HEK293 (cell line): ENCODE measurements around the gene MAGI1.

Source experiments
- BCL11B ChIP-seq: fragments of 450-650 bp; formaldehyde crosslinking; IDR thresholded peaks from 2 replicates; pipeline ENCODE4 v1.5.1; 2016; ENCODE audit warnings: low read depth, missing biosample characterization, missing genetic modification characterization
- OSR2 ChIP-seq: fragments of 450-650 bp; formaldehyde crosslinking; IDR thresholded peaks from 2 replicates; pipeline ENCODE4 v1.5.1; 2016; ENCODE audit warnings: missing biosample characterization, missing genetic modification characterization
- ZBTB8A ChIP-seq: fragments of 450-650 bp; formaldehyde crosslinking; IDR thresholded peaks from 2 replicates; pipeline ENCODE4 v1.5.1; 2016; ENCODE audit warnings: missing biosample characterization, missing genetic modification characterization
- TF ChIP-seq, protein P1 (sequence below): fragments of 450-650 bp; formaldehyde crosslinking; IDR thresholded peaks from 2 replicates; pipeline ENCODE4 v1.5.1; 2016; ENCODE audit warnings: missing biosample characterization, missing genetic modification characterization

DNA sequence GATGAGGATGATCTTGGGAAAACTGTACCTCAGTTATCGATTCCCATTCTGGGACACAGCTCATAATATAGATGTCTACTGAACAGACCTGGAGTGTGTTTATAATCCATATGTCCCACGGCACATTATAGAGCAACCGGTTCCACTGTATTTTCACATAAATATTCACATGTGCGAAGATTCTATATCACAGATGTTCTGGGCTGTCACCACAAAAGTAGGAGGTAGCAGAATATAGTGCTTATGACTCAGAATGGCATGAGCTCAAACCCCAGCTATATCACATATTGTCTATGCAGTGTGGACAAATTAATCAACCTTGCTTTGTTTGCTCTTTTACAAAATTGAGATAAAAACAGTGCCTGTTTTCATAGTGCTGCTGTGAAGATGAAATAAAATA, 710.6 kb downstream of the MAGI1 start:
- TF ChIP-seq OSR2 (tag by site-specific recombination) (no peak), ZBTB8A (tag by site-specific recombination) (no peak), BCL11B (no peak)
- TF ChIP-seq, protein P1, sequence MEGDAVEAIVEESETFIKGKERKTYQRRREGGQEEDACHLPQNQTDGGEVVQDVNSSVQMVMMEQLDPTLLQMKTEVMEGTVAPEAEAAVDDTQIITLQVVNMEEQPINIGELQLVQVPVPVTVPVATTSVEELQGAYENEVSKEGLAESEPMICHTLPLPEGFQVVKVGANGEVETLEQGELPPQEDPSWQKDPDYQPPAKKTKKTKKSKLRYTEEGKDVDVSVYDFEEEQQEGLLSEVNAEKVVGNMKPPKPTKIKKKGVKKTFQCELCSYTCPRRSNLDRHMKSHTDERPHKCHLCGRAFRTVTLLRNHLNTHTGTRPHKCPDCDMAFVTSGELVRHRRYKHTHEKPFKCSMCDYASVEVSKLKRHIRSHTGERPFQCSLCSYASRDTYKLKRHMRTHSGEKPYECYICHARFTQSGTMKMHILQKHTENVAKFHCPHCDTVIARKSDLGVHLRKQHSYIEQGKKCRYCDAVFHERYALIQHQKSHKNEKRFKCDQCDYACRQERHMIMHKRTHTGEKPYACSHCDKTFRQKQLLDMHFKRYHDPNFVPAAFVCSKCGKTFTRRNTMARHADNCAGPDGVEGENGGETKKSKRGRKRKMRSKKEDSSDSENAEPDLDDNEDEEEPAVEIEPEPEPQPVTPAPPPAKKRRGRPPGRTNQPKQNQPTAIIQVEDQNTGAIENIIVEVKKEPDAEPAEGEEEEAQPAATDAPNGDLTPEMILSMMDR = no peak
